Activated CD8-positive, alpha-beta T cell treated with anti-CD3 and anti-CD28 coated beads, Interleukin-2, amount 10 ng/mL, durations not matched to agents 7 days and 5 days (primary cell): ENCODE measurements around the gene MXI1. TPM values are rescaled to one million over a fixed set of nuclear protein-coding genes. Genes with fewer than 3 reads are reported as not detected.

Source experiments
- ATAC-seq: fragments of 150-1000 bp; cut with Tn5 transposase; one replicate; pipeline ENCODE4 v1.10.0; 2021; ENCODE audit warnings: moderate library complexity
- CTCF ChIA-PET: fragments of 350-600 bp; sonication (Branson Sonifier 250); formaldehyde crosslinking; loops from one replicate; lab custom pipeline; 2021; ENCODE audit warnings: antibody characterized with exemption; lab: Charles Lee
- POLR2A ChIA-PET: fragments of 350-600 bp; sonication (Branson Sonifier 250); formaldehyde crosslinking; loops from one replicate; lab custom pipeline; 2021; ENCODE audit warnings: antibody characterized with exemption; lab: Charles Lee
- DNase-seq: peaks from one replicate; pipeline ENCODE4 v3.0.0-alpha.2; 2020
- H3K27ac Mint-ChIP-seq: one replicate; pipeline ENCODE4 v1.8.0; 2021; ENCODE audit warnings: mild to moderate bottlenecking, mixed read lengths
- H3K27me3 Mint-ChIP-seq: one replicate; pipeline ENCODE4 v1.8.0; 2021; ENCODE audit warnings: low read depth, mixed read lengths
- H3K36me3 Mint-ChIP-seq: one replicate; pipeline ENCODE4 v1.8.0; 2021; ENCODE audit warnings: low read depth, mixed read lengths
- H3K4me1 Mint-ChIP-seq: one replicate; pipeline ENCODE4 v1.8.0; 2021; ENCODE audit warnings: low read depth, mixed read lengths
- H3K4me3 Mint-ChIP-seq: one replicate; pipeline ENCODE4 v1.8.0; 2021; ENCODE audit warnings: mild to moderate bottlenecking, mixed read lengths
- H3K9me3 Mint-ChIP-seq: one replicate; pipeline ENCODE4 v1.8.0; 2022; ENCODE audit warnings: mixed read lengths; ENCODE audit not compliant: insufficient read depth
- total RNA-seq, 2 experiments: library from RNA; stranded (reverse); gene quantifications; one replicate each; pipeline ENCODE4 v1.2.3, GENCODE V29; 2021

Gene MXI1
- total RNA-seq, 2 experiments from 2014 or later, result 11.3 to 12.3 TPM

- Mint-ChIP-seq H3K27ac (peak overlapping the region; percentile 85), H3K36me3 (peaks cover 2% of the 10 kb centered on the region), H3K4me1 (peaks cover 51% of the 10 kb centered on the region), H3K4me3 (peak overlapping the region; percentile 90), H3K27me3 (peaks cover 22% of the 10 kb centered on the region), H3K9me3 (no peaks in the 10 kb centered on the region)
- ATAC-seq (peak; percentile 12), DNase-seq (no peak)
- ChIA-PET CTCF (interaction anchor here (0.9 to 11.5 kb wide), 10 partner anchors 10 to 133 kb away, joined by 3 to 89 read pairs (median 6); no protein-coding TSS in a partner anchor), POLR2A (interaction anchor here (0.6 to 5.2 kb wide), 8 partner anchors 10 to 201 kb away, joined by 3 to 29 read pairs (median 3); no protein-coding TSS in a partner anchor)
Measured at GRCh38 chr10:110209926-110210673, 2.7 kb downstream of the MXI1 start.

GRCh38 chr10:110210674-110211464 lies 3.5 kb downstream of the MXI1 start:
- Mint-ChIP-seq H3K4me3 (peak overlapping the region; percentile 90), H3K27me3 (peaks cover 15% of the 10 kb centered on the region), H3K4me1 (peaks cover 56% of the 10 kb centered on the region), H3K9me3 (no peaks in the 10 kb centered on the region), H3K27ac (peak overlapping the region; percentile 84), H3K36me3 (peaks cover 2% of the 10 kb centered on the region)
- ChIA-PET POLR2A (interaction anchor here (1.0 to 5.2 kb wide), 7 partner anchors 10 to 202 kb away, joined by 3 to 29 read pairs (median 4); no protein-coding TSS in a partner anchor), CTCF (interaction anchor here (0.6 to 11.5 kb wide), 10 partner anchors 10 to 327 kb away, joined by 3 to 89 read pairs (median 6); partner anchors contain the start of gene SMNDC1)
- ATAC-seq (peak; percentile 68), DNase-seq (peak; percentile 94)

- Mint-ChIP-seq H3K9me3 (no peaks in the 10 kb centered on the region), H3K27me3 (peaks cover 11% of the 10 kb centered on the region), H3K27ac (peak overlapping the region; percentile 84), H3K4me3 (peak overlapping the region; percentile 90), H3K4me1 (peaks cover 55% of the 10 kb centered on the region), H3K36me3 (peaks cover 2% of the 10 kb centered on the region)
- ATAC-seq, result no peak
- CTCF ChIA-PET, result interaction anchor here (0.6 to 11.5 kb wide), 9 partner anchors 9 to 327 kb away, joined by 4 to 89 read pairs (median 6); partner anchors contain the start of gene SMNDC1
- POLR2A ChIA-PET, result interaction anchor here (0.8 to 5.2 kb wide), 6 partner anchors 9 to 204 kb away, joined by 3 to 29 read pairs (median 4); partner anchors contain the start of genes ADD3 and SMNDC1
- DNase-seq, result no peak
Measured at GRCh38 chr10:110211465-110211843, 4.0 kb downstream of the MXI1 start.

- H3K27me3 Mint-ChIP-seq, result peaks cover 3% of the 10 kb centered on the region
- H3K4me3 Mint-ChIP-seq, result peak overlapping the region; percentile 90
- ChIA-PET CTCF (interaction anchor here (0.6 to 11.5 kb wide), 8 partner anchors 8 to 236 kb away, joined by 3 to 89 read pairs (median 24); no protein-coding TSS in a partner anchor), POLR2A (interaction anchor here (0.8 to 5.2 kb wide), 4 partner anchors 8 to 205 kb away, joined by 3 to 29 read pairs (median 4); partner anchors contain the start of genes ADD3 and SMNDC1)
- peak; percentile 73 for DNase-seq
- H3K9me3 Mint-ChIP-seq, result no peaks in the 10 kb centered on the region
- peaks cover 48% of the 10 kb centered on the region for H3K4me1 Mint-ChIP-seq
- peak; percentile 31 for ATAC-seq
- H3K36me3 Mint-ChIP-seq, result peaks cover 2% of the 10 kb centered on the region
- H3K27ac Mint-ChIP-seq, result peak overlapping the region; percentile 84
Measured at GRCh38 chr10:110212119-110213006, 5.0 kb downstream of the MXI1 start.

GRCh38 chr10:110214371-110214826 lies 7.0 kb downstream of the MXI1 start:
- no peak overlapping the region for H3K27ac Mint-ChIP-seq
- peaks cover 2% of the 10 kb centered on the region for H3K36me3 Mint-ChIP-seq
- no peak overlapping the region for H3K4me3 Mint-ChIP-seq
- H3K27me3 Mint-ChIP-seq, result peaks cover 3% of the 10 kb centered on the region
- CTCF ChIA-PET, result interaction anchor here (1.0 to 11.5 kb wide), 3 partner anchors 6 to 77 kb away, joined by 3 to 89 read pairs (median 63); no protein-coding TSS in a partner anchor
- POLR2A ChIA-PET, result no interaction called here
- no peaks in the 10 kb centered on the region for H3K9me3 Mint-ChIP-seq
- H3K4me1 Mint-ChIP-seq, result peaks cover 62% of the 10 kb centered on the region
- DNase-seq, result peak; percentile 40
- ATAC-seq, result no peak

GRCh38 chr10:110215286-110216170 lies 8.1 kb downstream of the MXI1 start:
- no peaks in the 10 kb centered on the region for H3K9me3 Mint-ChIP-seq
- H3K4me3 Mint-ChIP-seq, result no peak overlapping the region
- H3K4me1 Mint-ChIP-seq, result peaks cover 70% of the 10 kb centered on the region
- H3K27ac Mint-ChIP-seq, result no peak overlapping the region
- ChIA-PET POLR2A (no interaction called here), CTCF (interaction anchor here (1.3 to 11.5 kb wide), 2 partner anchors 9 to 64 kb away, joined by 3 to 89 read pairs; no protein-coding TSS in a partner anchor)
- ATAC-seq, result no peak
- H3K27me3 Mint-ChIP-seq, result peaks cover 3% of the 10 kb centered on the region
- no peak for DNase-seq
- H3K36me3 Mint-ChIP-seq, result peaks cover 2% of the 10 kb centered on the region

- peaks cover 3% of the 10 kb centered on the region for H3K27me3 Mint-ChIP-seq
- DNase-seq, result no peak
- ATAC-seq, result no peak
- H3K4me1 Mint-ChIP-seq, result peaks cover 73% of the 10 kb centered on the region
- POLR2A ChIA-PET, result interaction anchor here (0.8 kb wide), 1 partner anchor 32 kb away, joined by 3 read pairs; no protein-coding TSS in a partner anchor
- no peaks in the 10 kb centered on the region for H3K9me3 Mint-ChIP-seq
- CTCF ChIA-PET, result interaction anchor here (1.3 to 11.5 kb wide), 2 partner anchors 8 to 63 kb away, joined by 3 to 89 read pairs; no protein-coding TSS in a partner anchor
- H3K27ac Mint-ChIP-seq, result no peak overlapping the region
- H3K4me3 Mint-ChIP-seq, result no peak overlapping the region
- H3K36me3 Mint-ChIP-seq, result peaks cover 2% of the 10 kb centered on the region
Measured at GRCh38 chr10:110216240-110216639, 8.8 kb downstream of the MXI1 start.

- ChIA-PET POLR2A (interaction anchor here (0.8 kb wide), 1 partner anchor 31 kb away, joined by 3 read pairs; no protein-coding TSS in a partner anchor), CTCF (interaction anchor here (0.9 to 3.7 kb wide), 3 partner anchors 8 to 79 kb away, joined by 4 to 17 read pairs (median 4); no protein-coding TSS in a partner anchor)
- Mint-ChIP-seq H3K27ac (no peak overlapping the region), H3K4me1 (peaks cover 73% of the 10 kb centered on the region), H3K9me3 (no peaks in the 10 kb centered on the region), H3K4me3 (no peak overlapping the region), H3K27me3 (peaks cover 3% of the 10 kb centered on the region), H3K36me3 (peaks cover 2% of the 10 kb centered on the region)
- ATAC-seq, result no peak
- no peak for DNase-seq
Measured at GRCh38 chr10:110216942-110217661, 9.7 kb downstream of the MXI1 start.

GRCh38 chr10:110217662-110218008 lies 10.2 kb downstream of the MXI1 start:
- ChIA-PET CTCF (interaction anchor here (0.9 to 3.7 kb wide), 3 partner anchors 9 to 80 kb away, joined by 4 to 17 read pairs (median 4); no protein-coding TSS in a partner anchor), POLR2A (interaction anchor here (0.9 kb wide), 1 partner anchor 9 kb away, joined by 3 read pairs; no protein-coding TSS in a partner anchor)
- ATAC-seq, result no peak
- H3K27ac Mint-ChIP-seq, result no peak overlapping the region
- no peaks in the 10 kb centered on the region for H3K9me3 Mint-ChIP-seq
- peaks cover 2% of the 10 kb centered on the region for H3K36me3 Mint-ChIP-seq
- H3K27me3 Mint-ChIP-seq, result peaks cover 3% of the 10 kb centered on the region
- H3K4me1 Mint-ChIP-seq, result peaks cover 73% of the 10 kb centered on the region
- no peak overlapping the region for H3K4me3 Mint-ChIP-seq
- no peak for DNase-seq
